Kidney epithelial cell (primary cell): Measurements from ENCODE around the gene TCP11L1. TPM values are rescaled to one million over a fixed set of nuclear protein-coding genes. Genes with fewer than 3 reads are reported as not detected.
A peak's percentile ranks its signal among the peaks of the same experiment; 100 is the strongest.

Source experiments
- DNase-seq: peaks from one replicate; pipeline ENCODE4 v3.0.0-alpha.2; 2010; ENCODE audit warnings: low read depth
- H3K27me3 ChIP-seq: 2 replicates; pipeline ENCODE4 v1.6.0; 2011; ENCODE audit warnings: low read length; ENCODE audit not compliant: control insufficient read depth, insufficient read depth
- H3K36me3 ChIP-seq: 2 replicates; pipeline ENCODE4 v1.5.1; 2011; ENCODE audit warnings: low read length; ENCODE audit not compliant: control insufficient read depth, insufficient read depth
- H3K4me3 ChIP-seq: 2 replicates; pipeline ENCODE4 v1.5.1; 2011; ENCODE audit warnings: low read depth, mild to moderate bottlenecking, control low read depth, low read length
- CTCF ChIP-seq: IDR thresholded peaks from 2 replicates; pipeline ENCODE4 v1.5.1; 2011; ENCODE audit warnings: mild to moderate bottlenecking, moderate library complexity, low read length, control low read depth, inconsistent platforms; ENCODE audit not compliant: insufficient read depth, poor library complexity, severe bottlenecking
- total RNA-seq: library from RNA; depleted of rRNA; stranded (reverse); fragments of >200 nt; gene quantifications from 2 replicates; pipeline ENCODE4 v1.2.3, GENCODE V29; 2015

Gene TCP11L1, protein sequence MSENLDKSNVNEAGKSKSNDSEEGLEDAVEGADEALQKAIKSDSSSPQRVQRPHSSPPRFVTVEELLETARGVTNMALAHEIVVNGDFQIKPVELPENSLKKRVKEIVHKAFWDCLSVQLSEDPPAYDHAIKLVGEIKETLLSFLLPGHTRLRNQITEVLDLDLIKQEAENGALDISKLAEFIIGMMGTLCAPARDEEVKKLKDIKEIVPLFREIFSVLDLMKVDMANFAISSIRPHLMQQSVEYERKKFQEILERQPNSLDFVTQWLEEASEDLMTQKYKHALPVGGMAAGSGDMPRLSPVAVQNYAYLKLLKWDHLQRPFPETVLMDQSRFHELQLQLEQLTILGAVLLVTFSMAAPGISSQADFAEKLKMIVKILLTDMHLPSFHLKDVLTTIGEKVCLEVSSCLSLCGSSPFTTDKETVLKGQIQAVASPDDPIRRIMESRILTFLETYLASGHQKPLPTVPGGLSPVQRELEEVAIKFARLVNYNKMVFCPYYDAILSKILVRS
- total RNA-seq = 22.3 and 26.1 TPM in 2 replicates

DNA sequence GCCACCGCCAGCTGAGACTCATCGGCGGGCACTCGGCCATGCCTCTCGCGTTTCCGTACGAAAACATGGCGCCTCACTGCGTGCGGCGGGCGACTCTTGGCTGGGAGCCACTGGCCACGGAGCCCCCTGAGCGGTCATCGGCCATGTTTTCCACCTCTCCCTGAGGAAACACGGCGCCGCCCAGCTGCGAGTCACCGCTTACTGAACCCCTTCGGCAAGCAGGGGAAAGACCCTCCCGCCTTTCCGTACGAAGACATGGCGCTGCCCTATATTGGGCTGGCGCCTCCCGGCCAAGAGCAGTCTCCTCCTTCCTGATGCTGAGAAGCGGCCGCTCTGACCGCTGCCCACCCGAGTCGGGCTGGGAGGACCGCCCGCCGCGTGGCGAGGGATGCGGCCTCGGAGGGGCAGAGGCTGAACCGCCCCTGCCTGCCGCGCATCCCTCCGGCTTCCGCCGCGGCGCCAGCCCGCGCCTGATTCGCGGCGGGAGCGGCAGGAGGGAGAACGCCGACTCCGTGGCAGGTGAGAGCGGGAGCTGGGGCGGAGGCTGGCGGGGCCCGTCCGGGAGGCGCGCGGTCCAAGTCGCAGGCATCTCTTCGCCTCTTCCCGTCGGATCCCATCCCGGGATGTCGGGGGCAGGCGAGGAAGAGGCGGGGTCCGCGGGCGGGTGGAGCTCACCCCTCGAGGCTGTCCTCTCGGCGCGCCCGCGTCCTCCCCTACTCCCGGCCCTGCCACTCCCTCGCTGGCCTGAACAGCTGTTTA is at the start of gene TCP11L1:
TCP11L1 (plus strand) TSS at position 299 of the 759 bp plus-strand sequence. CDS start 4,202 bp downstream, outside the sequence.
- no peak for TF ChIP-seq CTCF
- Histone ChIP-seq H3K4me3 (peak within 1 kb of the TSS; percentile 75), H3K36me3 (no peaks in the 10 kb centered on the region), H3K27me3 (no peaks in the 10 kb centered on the region)
- DNase-seq = no peak

- H3K27me3 ChIP-seq = no peaks in the 10 kb centered on the region
- no peak for TF ChIP-seq CTCF
- no peaks in the 10 kb centered on the region for H3K36me3 ChIP-seq
- no peak for DNase-seq
- H3K4me3 ChIP-seq = no peak overlapping the region
These were observed 48.9 kb upstream of the TCP11L1 start for GRCh38 chr11:32990481-32990880.

DNA sequence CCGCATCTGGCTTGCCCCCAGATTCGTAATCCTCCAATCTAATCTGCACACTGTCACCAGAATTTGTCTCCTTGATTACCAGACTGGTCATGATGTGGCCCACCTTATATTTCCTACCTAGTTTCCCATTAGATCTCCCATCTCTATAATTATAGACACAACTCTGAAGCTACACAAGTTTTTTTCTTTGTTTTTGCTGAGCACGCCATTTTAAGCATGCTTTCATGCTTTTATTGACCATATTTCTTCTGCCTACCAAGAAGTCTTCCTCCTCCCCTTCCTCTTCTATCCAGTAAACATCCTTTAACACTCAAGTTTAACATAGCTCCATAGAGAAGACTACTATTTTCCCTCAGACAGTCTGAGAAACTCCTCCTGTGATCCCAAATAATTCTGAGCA is 47.9 kb upstream of the TCP11L1 start:
- H3K4me3 ChIP-seq = no peak overlapping the region

DNA sequence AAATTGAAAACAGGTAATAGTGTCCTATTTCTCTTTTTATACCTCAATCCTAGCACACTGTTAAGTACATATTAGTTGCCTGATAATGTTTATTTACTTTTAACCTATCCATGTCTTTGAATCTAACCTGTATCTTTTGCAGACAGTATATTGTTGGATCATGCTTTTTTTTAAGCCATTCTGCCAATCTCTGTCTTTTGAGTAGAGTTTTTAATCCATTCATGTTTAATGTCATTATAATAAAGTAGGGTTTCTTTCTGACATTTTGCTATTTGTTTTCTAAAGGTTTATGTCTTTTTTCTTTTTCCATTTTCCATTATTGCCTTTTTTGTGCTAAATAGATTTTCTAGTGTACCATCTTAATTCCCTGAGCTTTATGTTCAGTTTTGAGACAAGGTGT is 47.5 kb upstream of the TCP11L1 start:
- no peak overlapping the region for H3K4me3 ChIP-seq
- H3K27me3 ChIP-seq = no peaks in the 10 kb centered on the region
- no peak for TF ChIP-seq CTCF
- DNase-seq = no peak
- no peaks in the 10 kb centered on the region for H3K36me3 ChIP-seq

More for the DNA sequence above, 47.9 kb upstream of the TCP11L1 start:
- Histone ChIP-seq H3K27me3 (no peaks in the 10 kb centered on the region), H3K36me3 (no peaks in the 10 kb centered on the region)
- no peak for TF ChIP-seq CTCF
- no peak for DNase-seq

- no peaks in the 10 kb centered on the region for H3K27me3 ChIP-seq
- DNase-seq = peak; percentile 42
- H3K4me3 ChIP-seq = no peak overlapping the region
- TF ChIP-seq CTCF = no peak
- no peaks in the 10 kb centered on the region for H3K36me3 ChIP-seq
These were observed 39.2 kb upstream of the TCP11L1 start for GRCh38 chr11:33000181-33000580.
